Panc1 (cell line): Measurements from ENCODE around the gene SLC29A1. TPM values are rescaled to one million over a fixed set of nuclear protein-coding genes. Genes with fewer than 3 reads are reported as not detected.

Experiments used
- ATAC-seq: fragments of 200-7000 bp; cut with Tn5 transposase; 2 replicates; pipeline ENCODE4 v1.9.1; 2020; ENCODE audit warnings: mild to moderate bottlenecking, moderate library complexity
- BruUV-seq: library from RNA; stranded (reverse); fragments of 400-500 nt; replicated peaks from 2 replicates; lab custom pipeline; 2021; lab: Mats Ljungman, UMichigan
- CTCF ChIA-PET: fragments of 300-600 bp; sonication (Branson Sonifier 250); formaldehyde crosslinking; loops from one replicate; lab custom pipeline; 2022; ENCODE audit warnings: antibody characterized with exemption; lab: Charles Lee
- POLR2A ChIA-PET: fragments of 300-600 bp; sonication (Branson Sonifier 250); formaldehyde crosslinking; loops from one replicate; lab custom pipeline; 2022; ENCODE audit warnings: antibody characterized with exemption; lab: Charles Lee
- DNase-seq: peaks from one replicate; pipeline ENCODE4 v3.0.0-alpha.2; 2010; ENCODE audit warnings: low read depth, low spot score
- H3K27ac ChIP-seq: 2 replicates; pipeline ENCODE4 v1.5.1; 2011; ENCODE audit warnings: mild to moderate bottlenecking, low read length, inconsistent platforms
- H3K27me3 ChIP-seq: fragments of 200-500 bp; sonication (Bioruptor generic); 2 replicates; pipeline ENCODE4 v1.6.0; 2014; ENCODE audit warnings: low read length, inconsistent platforms; ENCODE audit not compliant: control insufficient read depth, insufficient read depth
- H3K36me3 ChIP-seq: fragments of 200-500 bp; sonication (Bioruptor generic); 2 replicates; pipeline ENCODE4 v1.5.1; 2014; ENCODE audit warnings: inconsistent platforms, mild to moderate bottlenecking, low read length, moderate library complexity; ENCODE audit not compliant: control insufficient read depth, insufficient read depth
- H3K4me1 ChIP-seq: 2 replicates; pipeline ENCODE4 v1.5.1; 2011; ENCODE audit warnings: inconsistent platforms, mild to moderate bottlenecking, low read length, moderate library complexity; ENCODE audit not compliant: control insufficient read depth, insufficient read depth
- H3K4me3 ChIP-seq, 2 experiments: 2 replicates each; pipeline ENCODE4 v1.5.1; 2011 to 2012; ENCODE audit warnings: low read depth in 2 of 2, low read length in 2 of 2, mild to moderate bottlenecking in 2 of 2, inconsistent platforms in 1 of 2, moderate library complexity in 1 of 2
- H3K9me3 ChIP-seq: fragments of 200-500 bp; sonication (Bioruptor generic); 2 replicates; pipeline ENCODE4 v1.5.1; 2014; ENCODE audit warnings: low read depth, mild to moderate bottlenecking, inconsistent platforms, low read length, moderate library complexity; ENCODE audit not compliant: control insufficient read depth, insufficient read depth
- CTCF ChIP-seq: fragments of 450-650 bp; IDR thresholded peaks from 2 replicates; pipeline ENCODE4 v1.5.1; 2017; ENCODE audit warnings: mild to moderate bottlenecking
- POLR2AphosphoS5 ChIP-seq: IDR thresholded peaks from 2 replicates; pipeline ENCODE4 v1.6.1; 2012; ENCODE audit warnings: mild to moderate bottlenecking, low read depth, low read length, moderate library complexity
- REST ChIP-seq, 2 experiments: IDR thresholded peaks; 2 replicates each; pipeline ENCODE4 v1.6.1; 2011 to 2012; ENCODE audit warnings: low read depth in 2 of 2, control low read depth in 1 of 2, low read length in 1 of 2, mild to moderate bottlenecking in 1 of 2, moderate library complexity in 1 of 2; ENCODE audit not compliant: insufficient read depth in 1 of 2
- SIN3A ChIP-seq: IDR thresholded peaks from 2 replicates; pipeline ENCODE4 v1.6.1; 2012; ENCODE audit warnings: low read depth, mild to moderate bottlenecking, low read length, moderate library complexity, borderline replicate concordance; ENCODE audit not compliant: insufficient read depth
- TCF7L2 ChIP-seq: IDR thresholded peaks from 2 replicates; pipeline ENCODE4 v1.6.1; 2011; ENCODE audit warnings: mild to moderate bottlenecking, low read depth, low read length, inconsistent platforms
- in situ Hi-C: cut with HindIII; loops from 2 replicates; pipeline ENCODE4 v1.10.0; 2016; ENCODE audit warnings: low sequenced_read_pairs, low pct_unique_long_range_greater_than_20kb
- intact Hi-C: fragments of 100-400 bp; cut with micrococcal nuclease; formaldehyde crosslinking; loops from one replicate; pipeline ENCODE4 v1.10.0; 2022; ENCODE audit not compliant: unreplicated experiment
- total RNA-seq: library from RNA; stranded (reverse); gene quantifications from one replicate; pipeline ENCODE4 v1.2.1, GENCODE V29; 2021; ENCODE audit not compliant: unreplicated experiment

The SLC29A1 gene
- total RNA-seq, 1 experiment from 2014 or later: 263 TPM

- ATAC-seq: no peak
- H3K36me3 ChIP-seq: peaks cover 62% of the 10 kb centered on the region
- H3K27ac ChIP-seq: peak overlapping the region; percentile 68
Observed at GRCh38 chr6:44251576-44252524, 28.5 kb downstream of the SLC29A1 start.

GRCh38 chr6:44253307-44254101 lies 30.1 kb downstream of the SLC29A1 start:
- ATAC-seq (no peak), DNase-seq (no peak)
- CTCF ChIA-PET: interaction anchor here (1.1 kb wide), 1 partner anchor 157 kb away, joined by 6 read pairs; no protein-coding TSS in a partner anchor
- in situ Hi-C loops: no loop called here
- TF ChIP-seq POLR2AphosphoS5 (no peak), CTCF (peak; percentile 87), TCF7L2 (no peak), SIN3A (no peak), REST (IDR thresholded peaks at IDR 0.05; ENCODE audit: insufficient read depth in 1 of 2, low read depth in 2 of 2, low read length in 1 of 2) (no peak)
- H3K4me3 ChIP-seq: no peak overlapping the region
- peaks cover 50% of the 10 kb centered on the region for H3K36me3 ChIP-seq
- TSS peak; percentile 47 for BruUV-seq
- intact Hi-C loops: loop anchor here (1.0 to 10.0 kb wide), 2 partner anchors 81 to 159 kb away; no protein-coding TSS in a partner anchor
- POLR2A ChIA-PET: interaction anchor here (0.6 to 1.0 kb wide), 2 partner anchors 35 to 81 kb away, joined by 3 read pairs; no protein-coding TSS in a partner anchor
- H3K4me1 ChIP-seq: peaks cover 65% of the 10 kb centered on the region
- no peak overlapping the region; the same call in 1 of the 2 replicates for H3K27ac ChIP-seq
- no peaks in the 10 kb centered on the region for H3K9me3 ChIP-seq
- H3K27me3 ChIP-seq: no peaks in the 10 kb centered on the region

More at GRCh38 chr6:44251576-44252524, 28.5 kb downstream of the SLC29A1 start:
- in situ Hi-C loops (no loop called here), intact Hi-C loops (loop anchor here (10.0 kb wide), 1 partner anchor 157 kb away; no protein-coding TSS in a partner anchor)
- no TSS peak for BruUV-seq
- no peak overlapping the region for H3K4me3 ChIP-seq
- H3K27me3 ChIP-seq: no peaks in the 10 kb centered on the region
- ChIA-PET CTCF (no interaction called here), POLR2A (no interaction called here)
- no peak for DNase-seq
- peaks cover 57% of the 10 kb centered on the region for H3K4me1 ChIP-seq
- H3K9me3 ChIP-seq: no peaks in the 10 kb centered on the region
- TF ChIP-seq SIN3A (no peak), TCF7L2 (no peak)
